ENCODE results near the gene WASHC1. TPM values are rescaled to one million over a fixed set of nuclear protein-coding genes. Genes with fewer than 3 reads are reported as not detected.

WASHC1 gene
- total and polyA plus RNA-seq, 2 donors (not counting 1 experiment from before 2014, with no cell fraction given), result 2.3 to 14.9 TPM

Other genes with a start within 250 kb of the WASHC1 start
- gene FOXD4, start 89.0 kb upstream of the WASHC1 start, total RNA-seq, result 0.17 and 0.26 TPM in 2 replicates
- 0.03 and 0.06 TPM in 2 replicates for gene FOXD4, start 89.0 kb upstream of the WASHC1 start, polyA plus RNA-seq
- gene ZNG1A, start 149.6 kb upstream of the WASHC1 start, total RNA-seq, result 17.7 and 23.4 TPM in 2 replicates
- 25.6 and 32.3 TPM in 2 replicates for gene ZNG1A, start 149.6 kb upstream of the WASHC1 start, polyA plus RNA-seq
- under 0.01 TPM in 2 replicates for gene DOCK8, start 185.4 kb upstream of the WASHC1 start, total RNA-seq
- gene DOCK8, start 185.4 kb upstream of the WASHC1 start, polyA plus RNA-seq, result 0.08 TPM in 1 of 2 replicates, not detected in the other

Measured in fibroblast of lung (primary cell).